Diencephalon (tissue), 1 donor: ENCODE data around the gene KCNJ2. TPM values are rescaled to one million over a fixed set of nuclear protein-coding genes. Genes with fewer than 3 reads are reported as not detected.

Experiments used
- total RNA-seq: library from RNA; depleted of rRNA; stranded (reverse); fragments of >200 nt; gene quantifications from one replicate; pipeline ENCODE4 v1.2.3, GENCODE V29; 2014

The KCNJ2 gene
- 15.5 TPM for total RNA-seq

GRCh38 chr17:70168977-70169708, at the start of gene KCNJ2:
Gene KCNJ2 (plus strand): TSS chr17:70169532. CDS start chr17:70175040, 5,508 bp downstream.

Other genes starting within 250 kb of the KCNJ2 start
- gene KCNJ16, start 94.3 kb upstream of the KCNJ2 start, total RNA-seq = 53.1 TPM